Adrenal gland (tissue), 5 donors: ENCODE data around the gene RPRD1A.

Experiments used
- CTCF ChIP-seq, 6 experiments: fragments of 450-650 bp in 4 of 6; fragments of 200-600 bp in 2 of 6; sonication (generic) in 1 of 6; IDR thresholded peaks; 1 replicate in 5 of 6; 2 replicates in 1 of 6; pipeline versions ENCODE4 v1.5.1 to v1.8.0; 2016 to 2021; ENCODE audit warnings: antibody characterized with exemption in 6 of 6, mild to moderate bottlenecking in 2 of 6, moderate library complexity in 1 of 6
- POLR2A ChIP-seq, 2 donors: fragments of 450-650 bp; IDR thresholded peaks; one replicate each; pipeline ENCODE4 v1.6.1; 2017; ENCODE audit warnings: antibody characterized with exemption in 2 of 2, mild to moderate bottlenecking in 2 of 2, moderate library complexity in 1 of 2
- donor health status: DM: no; HTN: no; CAD: no.

GRCh38 chr18:36064027-36064808, 3.1 kb downstream of the RPRD1A start:
- TF ChIP-seq CTCF (IDR thresholded peaks at IDR 0.05) (no peak), POLR2A (IDR thresholded peaks at IDR 0.05) (no peak)
